HG03442 (cell line): ENCODE measurements around the gene SUMF1.

Source experiments
- ATAC-seq: cut with Tn5 transposase; IDR thresholded peaks from one replicate; pipeline ENCODE4 v1.9.1; 2021; ENCODE audit warnings: mild to moderate bottlenecking, moderate library complexity; ENCODE audit not compliant: unreplicated experiment

The SUMF1 gene

GRCh38 chr3:4417449-4417848 lies 49.6 kb downstream of the SUMF1 start:
- ATAC-seq, result no peak

- ATAC-seq, result no peak
These were observed 50.1 kb downstream of the SUMF1 start for GRCh38 chr3:4416961-4417360.

GRCh38 chr3:4416427-4416945 lies 50.6 kb downstream of the SUMF1 start:
- no peak for ATAC-seq

- ATAC-seq, result no peak
These were observed 53.6 kb downstream of the SUMF1 start for GRCh38 chr3:4413467-4413866.

- ATAC-seq, result no peak
These were observed 55.2 kb downstream of the SUMF1 start for GRCh38 chr3:4411833-4412232.

GRCh38 chr3:4411236-4411635 lies 55.8 kb downstream of the SUMF1 start:
- no peak for ATAC-seq

GRCh38 chr3:4410606-4411005 lies 56.5 kb downstream of the SUMF1 start:
- ATAC-seq, result no peak

- ATAC-seq, result peak; percentile 48
These were observed 57.0 kb downstream of the SUMF1 start for GRCh38 chr3:4409971-4410573.

GRCh38 chr3:4409415-4409814 lies 57.7 kb downstream of the SUMF1 start:
- ATAC-seq, result peak; percentile 41

GRCh38 chr3:4408958-4409357 lies 58.1 kb downstream of the SUMF1 start:
- no peak for ATAC-seq

GRCh38 chr3:4407941-4408340 lies 59.1 kb downstream of the SUMF1 start:
- no peak for ATAC-seq

- ATAC-seq, result peak; percentile 53
These were observed 60.1 kb downstream of the SUMF1 start for GRCh38 chr3:4406746-4407568.

- ATAC-seq, result no peak
These were observed 62.2 kb downstream of the SUMF1 start for GRCh38 chr3:4404881-4405280.

GRCh38 chr3:4401441-4401840 lies 65.6 kb downstream of the SUMF1 start:
- ATAC-seq, result no peak

- ATAC-seq, result no peak
These were observed 67.6 kb downstream of the SUMF1 start for GRCh38 chr3:4399476-4399875.

GRCh38 chr3:4398941-4399245 lies 68.2 kb downstream of the SUMF1 start:
- ATAC-seq, result no peak

GRCh38 chr3:4398120-4398940 lies 68.7 kb downstream of the SUMF1 start:
- ATAC-seq, result no peak

- ATAC-seq, result no peak
These were observed 69.6 kb downstream of the SUMF1 start for GRCh38 chr3:4397466-4397865.

- no peak for ATAC-seq
These were observed 70.5 kb downstream of the SUMF1 start for GRCh38 chr3:4396542-4396941.

- no peak for ATAC-seq
These were observed 71.1 kb downstream of the SUMF1 start for GRCh38 chr3:4396006-4396405.

GRCh38 chr3:4395448-4395847 lies 71.6 kb downstream of the SUMF1 start:
- ATAC-seq, result no peak

GRCh38 chr3:4394567-4394966 lies 72.5 kb downstream of the SUMF1 start:
- no peak for ATAC-seq
